ENCODE data around the gene BICDL2. TPM values are rescaled to one million over a fixed set of nuclear protein-coding genes. Genes with fewer than 3 reads are reported as not detected.
"Not testable (repeated sequence)": the region's sequence is repeated elsewhere in the genome, so short reads cannot be mapped to it uniquely, and the experiment has no call there.

The BICDL2 gene
- total RNA-seq, 1 donor = under 0.01 TPM

DNA sequence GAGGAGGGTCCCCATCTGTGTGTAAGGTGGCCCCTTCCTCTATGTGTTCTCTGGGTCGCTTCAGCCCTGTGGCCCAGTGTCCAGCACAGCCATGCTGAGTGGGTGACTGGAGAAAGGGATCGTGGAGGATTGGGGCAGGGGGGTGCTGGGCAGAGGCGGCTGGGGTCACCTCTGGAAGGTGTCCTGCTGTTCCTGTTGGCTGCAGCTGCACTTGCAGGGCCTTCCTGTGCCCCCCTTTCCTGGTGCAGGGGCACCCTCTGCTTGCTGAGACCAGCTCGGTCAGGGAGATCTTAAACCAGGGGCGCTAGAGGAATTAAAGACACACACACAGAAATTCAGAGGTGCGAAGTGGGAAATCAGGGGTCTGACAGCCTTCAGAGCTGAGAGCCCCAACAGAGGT is 39.8 kb upstream of the BICDL2 start:
- no peak for DNase-seq (ENCODE audit: low read depth)
- H3K4me3 ChIP-seq (ENCODE audit: low read depth, low read length) = no peak overlapping the region
- TF ChIP-seq, protein P1, sequence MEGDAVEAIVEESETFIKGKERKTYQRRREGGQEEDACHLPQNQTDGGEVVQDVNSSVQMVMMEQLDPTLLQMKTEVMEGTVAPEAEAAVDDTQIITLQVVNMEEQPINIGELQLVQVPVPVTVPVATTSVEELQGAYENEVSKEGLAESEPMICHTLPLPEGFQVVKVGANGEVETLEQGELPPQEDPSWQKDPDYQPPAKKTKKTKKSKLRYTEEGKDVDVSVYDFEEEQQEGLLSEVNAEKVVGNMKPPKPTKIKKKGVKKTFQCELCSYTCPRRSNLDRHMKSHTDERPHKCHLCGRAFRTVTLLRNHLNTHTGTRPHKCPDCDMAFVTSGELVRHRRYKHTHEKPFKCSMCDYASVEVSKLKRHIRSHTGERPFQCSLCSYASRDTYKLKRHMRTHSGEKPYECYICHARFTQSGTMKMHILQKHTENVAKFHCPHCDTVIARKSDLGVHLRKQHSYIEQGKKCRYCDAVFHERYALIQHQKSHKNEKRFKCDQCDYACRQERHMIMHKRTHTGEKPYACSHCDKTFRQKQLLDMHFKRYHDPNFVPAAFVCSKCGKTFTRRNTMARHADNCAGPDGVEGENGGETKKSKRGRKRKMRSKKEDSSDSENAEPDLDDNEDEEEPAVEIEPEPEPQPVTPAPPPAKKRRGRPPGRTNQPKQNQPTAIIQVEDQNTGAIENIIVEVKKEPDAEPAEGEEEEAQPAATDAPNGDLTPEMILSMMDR (IDR thresholded peaks at IDR 0.05; ENCODE audit: insufficient read depth, low read depth, low read length) = no peak

DNA sequence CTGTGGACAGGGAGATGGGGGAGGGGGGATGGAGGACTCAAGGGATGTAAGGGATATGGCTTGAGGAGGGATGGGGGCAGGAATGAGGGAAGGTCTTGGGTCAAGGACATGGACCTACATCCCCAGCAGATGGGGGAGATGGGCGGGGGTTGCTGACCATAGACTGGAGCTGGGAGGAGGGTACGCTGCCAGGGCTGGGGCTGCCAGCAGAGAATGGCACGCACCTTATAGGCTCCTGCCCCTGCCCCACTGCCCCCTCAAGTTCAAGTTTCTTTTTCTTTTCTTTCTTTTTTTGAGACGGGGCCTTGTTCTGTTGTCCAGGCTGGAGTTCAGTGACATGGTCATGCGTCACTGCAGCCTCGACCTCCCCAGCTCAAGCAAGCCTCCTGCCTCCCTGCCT is 39.2 kb upstream of the BICDL2 start:
- not testable (repeated sequence) for H3K4me3 ChIP-seq (ENCODE audit: low read depth, low read length); DNase-seq (ENCODE audit: low read depth)

DNA sequence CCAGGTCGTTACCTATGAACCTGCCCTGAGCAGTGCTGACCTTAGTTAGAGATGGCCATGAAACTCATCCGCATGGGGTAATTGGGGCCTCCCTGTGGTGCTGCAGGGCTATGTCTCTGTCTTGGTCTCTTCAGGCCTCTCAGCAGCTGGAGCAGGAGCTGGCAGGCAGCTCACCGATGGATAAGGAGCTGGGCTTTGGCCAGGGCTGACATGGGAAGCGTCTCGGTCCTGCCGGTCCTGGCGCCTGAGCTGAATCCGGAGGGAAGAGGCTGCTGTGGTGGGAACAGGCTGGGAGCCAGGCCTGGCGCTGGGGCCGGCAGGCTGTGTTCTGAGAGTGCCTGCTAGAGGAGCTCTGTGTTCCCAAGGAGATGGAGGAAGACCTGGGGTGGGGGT is 38.8 kb upstream of the BICDL2 start:
- no peak overlapping the region for H3K4me3 ChIP-seq (ENCODE audit: low read depth, low read length)
- TF ChIP-seq, protein P1 (IDR thresholded peaks at IDR 0.05; ENCODE audit: insufficient read depth, low read depth, low read length) = no peak
- DNase-seq (ENCODE audit: low read depth) = no peak

DNA sequence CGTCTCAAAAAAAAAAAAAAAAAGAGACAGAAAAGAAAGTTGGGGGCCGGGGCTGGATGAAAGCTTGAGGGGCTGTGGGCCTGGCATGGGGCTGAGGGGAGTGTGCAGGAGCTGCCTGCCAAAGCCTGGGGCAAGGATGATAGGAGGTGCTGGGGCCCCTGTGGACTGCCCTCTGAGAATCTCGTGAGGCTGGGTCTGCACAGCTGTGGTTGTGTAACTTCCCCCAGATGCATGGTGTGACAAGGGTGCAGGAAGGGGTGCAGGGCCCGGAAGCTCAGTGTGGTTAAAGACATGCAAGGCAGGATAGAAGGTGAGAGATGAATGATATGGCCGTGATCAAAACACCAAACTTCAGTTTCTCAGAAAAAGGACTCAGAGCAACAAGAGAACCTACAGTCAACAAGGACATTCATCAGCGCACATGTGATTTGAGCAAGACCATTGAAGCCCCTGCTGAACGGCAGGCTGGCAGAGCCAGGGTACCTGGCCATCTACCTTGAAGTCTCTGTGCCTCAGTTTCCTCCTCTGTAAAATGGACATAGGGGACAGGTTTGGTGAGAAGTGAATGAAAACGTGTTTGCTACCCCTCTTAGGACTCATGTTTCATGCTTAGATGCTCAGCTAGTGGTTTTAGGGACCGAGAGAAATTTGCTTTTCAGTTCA is 38.2 kb upstream of the BICDL2 start:
- TF ChIP-seq, protein P1 (IDR thresholded peaks at IDR 0.05; ENCODE audit: insufficient read depth, low read depth, low read length) = no peak

DNA sequence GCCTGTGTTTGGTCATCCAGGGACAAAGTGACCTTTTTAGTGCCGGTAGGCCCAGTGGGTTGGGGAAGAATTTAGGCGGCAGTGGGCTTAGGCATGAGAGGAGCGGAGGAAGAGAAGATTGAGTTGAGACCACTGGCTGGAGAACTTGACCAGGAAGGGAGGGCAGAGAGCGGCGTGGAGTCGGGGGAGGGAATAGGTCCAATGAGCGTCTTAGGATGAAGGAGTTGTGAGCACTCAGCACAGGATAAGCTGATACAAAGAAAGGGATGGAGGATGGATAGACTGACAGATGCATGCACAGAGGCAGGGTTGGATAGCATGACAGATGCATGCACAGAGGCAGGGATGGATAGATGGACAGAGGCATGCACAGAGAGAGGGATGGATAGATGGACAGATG is 36.7 kb upstream of the BICDL2 start:
- DNase-seq (ENCODE audit: low read depth) = no peak
- H3K4me3 ChIP-seq (ENCODE audit: low read depth, low read length) = no peak overlapping the region
- TF ChIP-seq, protein P1 (IDR thresholded peaks at IDR 0.05; ENCODE audit: insufficient read depth, low read depth, low read length) = no peak

More for the DNA sequence above, 38.2 kb upstream of the BICDL2 start:
- no peak for DNase-seq (ENCODE audit: low read depth)
- H3K4me3 ChIP-seq (ENCODE audit: low read depth, low read length) = no peak overlapping the region

DNA sequence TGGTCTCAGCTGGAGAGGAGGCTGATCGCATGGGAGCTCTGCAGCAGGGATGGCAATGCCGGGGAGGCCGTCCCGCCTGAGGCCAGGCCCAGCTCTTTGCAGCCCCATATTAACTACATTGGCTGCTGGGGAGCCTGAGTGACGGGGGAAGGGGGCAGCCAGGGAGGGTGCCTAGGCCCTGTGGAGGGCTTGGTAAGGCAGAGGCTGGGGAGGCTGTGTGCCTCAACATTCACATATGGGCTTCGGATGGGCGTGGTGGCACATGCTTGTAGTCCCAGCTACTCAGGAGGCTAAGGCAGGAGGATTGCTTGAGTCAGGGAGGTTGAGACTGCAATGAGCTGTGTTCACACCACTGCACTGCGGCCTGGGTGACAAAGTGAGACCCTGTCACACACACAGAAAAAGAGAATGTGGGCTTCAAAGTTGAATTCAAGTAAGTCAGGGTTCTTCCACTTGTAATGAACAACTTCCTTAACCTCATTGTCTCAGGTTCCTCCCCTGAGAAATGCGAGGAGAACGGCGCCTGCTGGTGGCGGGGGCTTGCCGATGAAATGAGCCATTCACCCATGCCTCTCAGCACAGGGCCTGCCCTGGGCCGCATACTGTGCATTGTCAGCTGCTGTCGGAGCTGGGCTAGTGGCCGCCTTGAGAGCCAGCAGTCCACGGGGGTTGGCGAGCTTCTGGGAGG is 36.0 kb upstream of the BICDL2 start:
- not testable (repeated sequence) for DNase-seq (ENCODE audit: low read depth); H3K4me3 ChIP-seq (ENCODE audit: low read depth, low read length)

DNA sequence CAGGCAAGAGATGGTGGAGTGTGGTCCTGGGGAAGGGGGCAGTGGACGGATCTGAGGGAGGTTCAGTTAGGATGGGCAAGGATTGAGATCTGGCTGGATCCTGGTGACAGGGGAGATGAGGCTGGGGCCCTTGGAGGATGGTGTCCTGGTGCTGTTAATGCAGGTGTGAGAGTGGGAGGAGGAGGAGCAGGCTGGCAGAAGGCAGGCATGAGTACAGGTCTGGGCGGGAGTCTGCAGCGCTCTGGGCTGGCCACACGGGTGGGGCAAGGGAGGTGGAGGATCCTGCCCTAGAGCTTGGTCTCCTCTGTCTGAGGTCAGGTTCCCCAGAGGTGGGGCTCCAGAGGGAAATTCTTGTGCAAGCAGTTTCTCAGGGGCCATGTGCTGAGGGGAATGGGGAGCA is 35.4 kb upstream of the BICDL2 start:
- not testable (repeated sequence) for H3K4me3 ChIP-seq (ENCODE audit: low read depth, low read length)

DNA sequence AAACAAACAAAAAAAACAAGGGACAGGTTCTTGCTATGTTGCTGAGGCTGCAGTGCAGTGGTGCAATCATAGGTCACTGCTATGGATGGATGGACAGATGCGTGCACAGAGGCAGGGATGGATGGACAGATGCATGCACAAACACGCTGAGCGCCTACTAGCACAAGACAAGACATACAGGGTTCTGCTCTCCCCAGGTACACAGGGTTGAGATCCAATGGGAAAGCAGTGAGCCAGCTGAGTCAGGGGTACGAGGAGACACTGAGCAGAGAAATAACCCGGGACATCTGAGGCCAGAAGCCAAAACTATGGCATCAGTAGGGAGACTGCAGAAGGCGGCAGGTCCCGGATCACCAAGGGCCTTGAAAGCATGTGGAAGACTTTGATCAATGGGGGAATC is 34.9 kb upstream of the BICDL2 start:
- no peak for DNase-seq (ENCODE audit: low read depth)
- TF ChIP-seq, protein P1 (IDR thresholded peaks at IDR 0.05; ENCODE audit: insufficient read depth, low read depth, low read length) = no peak
- no peak overlapping the region for H3K4me3 ChIP-seq (ENCODE audit: low read depth, low read length)

More for the DNA sequence above, 35.4 kb upstream of the BICDL2 start:
- not testable (repeated sequence) for DNase-seq (ENCODE audit: low read depth)
